OCI-LY7 (cell line): Measurements from ENCODE around the gene MKNK1. TPM values are rescaled to one million over a fixed set of nuclear protein-coding genes. Genes with fewer than 3 reads are reported as not detected.

Source experiments
- BruUV-seq: library from RNA; stranded (reverse); fragments of 400-500 nt; replicated peaks from 2 replicates; lab custom pipeline; 2021; lab: Mats Ljungman, UMichigan
- CTCF ChIA-PET: fragments of 300-600 bp; sonication (Branson Sonifier 250); formaldehyde crosslinking; loops from one replicate; lab custom pipeline; 2022; ENCODE audit warnings: antibody characterized with exemption; ENCODE audit not compliant: unreplicated experiment; lab: Charles Lee
- POLR2A ChIA-PET: fragments of 300-600 bp; sonication (Branson Sonifier 250); formaldehyde crosslinking; loops from one replicate; lab custom pipeline; 2022; ENCODE audit warnings: antibody characterized with exemption; lab: Charles Lee
- DNase-seq: peaks from one replicate; pipeline ENCODE4 v3.0.0-alpha.2; 2015; ENCODE audit warnings: low spot score
- H2AFZ ChIP-seq: fragments of 200-600 bp; sonication (generic), shearing (Covaris generic); 2 replicates; pipeline ENCODE4 v1.6.1; 2014; ENCODE audit warnings: mild to moderate bottlenecking, antibody characterized with exemption, low read length, moderate library complexity
- H3K27ac ChIP-seq: fragments of 200-600 bp; sonication (generic); 2 replicates; pipeline ENCODE4 v1.5.1; 2014; ENCODE audit warnings: mixed run types, low read depth, mild to moderate bottlenecking, moderate library complexity, low read length, inconsistent platforms; ENCODE audit not compliant: poor library complexity, severe bottlenecking
- H3K36me3 ChIP-seq: fragments of 200-600 bp; sonication (generic); 2 replicates; pipeline ENCODE4 v1.6.1; 2014; ENCODE audit warnings: mild to moderate bottlenecking, antibody characterized with exemption, low read length, moderate library complexity, mixed read lengths; ENCODE audit not compliant: insufficient read depth
- H3K4me1 ChIP-seq: fragments of 200-600 bp; sonication (generic); 2 replicates; pipeline ENCODE4 v1.5.1; 2014; ENCODE audit warnings: mild to moderate bottlenecking, low read length; ENCODE audit not compliant: insufficient read depth, poor library complexity, severe bottlenecking
- H3K4me2 ChIP-seq: fragments of 200-600 bp; sonication (generic); 2 replicates; pipeline ENCODE4 v1.6.1; 2014; ENCODE audit warnings: mild to moderate bottlenecking, low read length
- H3K4me3 ChIP-seq: fragments of 200-600 bp; sonication (generic); 2 replicates; pipeline ENCODE4 v1.5.1; 2014; ENCODE audit warnings: mild to moderate bottlenecking, low read depth, low read length; ENCODE audit not compliant: poor library complexity, severe bottlenecking
- H3K79me2 ChIP-seq: fragments of 200-600 bp; sonication (generic); 2 replicates; pipeline ENCODE4 v1.6.1; 2016; ENCODE audit warnings: low read depth, mild to moderate bottlenecking, low read length, moderate library complexity, mixed read lengths; ENCODE audit not compliant: insufficient read depth
- H3K9me2 ChIP-seq: fragments of 200-600 bp; sonication (generic); 2 replicates; pipeline ENCODE4 v1.6.1; 2016; ENCODE audit warnings: mild to moderate bottlenecking, low read length, mixed read lengths; ENCODE audit not compliant: insufficient read depth
- H3K9me3 ChIP-seq: fragments of 200-600 bp; sonication (generic); 2 replicates; pipeline ENCODE4 v1.6.1; 2014; ENCODE audit warnings: mild to moderate bottlenecking, mixed run types, low read length, mixed read lengths
- H4K20me1 ChIP-seq: fragments of 200-600 bp; sonication (generic); 2 replicates; pipeline ENCODE4 v1.6.1; 2014; ENCODE audit warnings: mild to moderate bottlenecking, antibody characterized with exemption, low read length, moderate library complexity, mixed read lengths; ENCODE audit not compliant: insufficient read depth
- CTCF ChIP-seq: fragments of 200-600 bp; sonication (generic); conservative IDR thresholded peaks from 2 replicates; pipeline ENCODE4 v1.5.1; 2014; ENCODE audit warnings: mild to moderate bottlenecking, antibody characterized with exemption, low read length, moderate library complexity, mixed read lengths
- EZH2phosphoT487 ChIP-seq: fragments of 200-600 bp; sonication (generic); IDR thresholded peaks from 2 replicates; pipeline ENCODE4 v1.6.1; 2018; ENCODE audit warnings: low read depth, borderline replicate concordance, mild to moderate bottlenecking, mixed run types, antibody characterized with exemption, low read length, moderate library complexity, mixed read lengths
- intact Hi-C: fragments of 100-400 bp; cut with micrococcal nuclease; formaldehyde crosslinking; loops from one replicate; pipeline ENCODE4 v1.10.0; 2022; ENCODE audit not compliant: unreplicated experiment
- total RNA-seq, 2 experiments: library from RNA; depleted of rRNA in 1 of 2; stranded (reverse); fragments of >200 nt in 1 of 2; shearing (Covaris generic) in 1 of 2; gene quantifications; 2 replicates each; pipeline ENCODE4 v1.2.3, GENCODE V29; 2014 to 2022

The MKNK1 gene
- total RNA-seq, 2 experiments from 2014 or later = 11.5 to 24.0 TPM

GRCh38 chr1:46532095-46532494 lies 72.0 kb downstream of the MKNK1 start:
- no peak for DNase-seq
- no peaks in the 10 kb centered on the region for H3K79me2 ChIP-seq
- no peaks in the 10 kb centered on the region for H3K9me2 ChIP-seq
- no TSS peak for BruUV-seq
- H2AFZ ChIP-seq = no peak overlapping the region
- H3K9me3 ChIP-seq = no peaks in the 10 kb centered on the region
- no peak overlapping the region for H3K4me2 ChIP-seq
- no peak overlapping the region for H3K4me3 ChIP-seq
- H3K27ac ChIP-seq = no peak overlapping the region
- no peak for TF ChIP-seq EZH2phosphoT487
- no peak for TF ChIP-seq CTCF
- intact Hi-C loops = no loop called here
- H4K20me1 ChIP-seq = no peaks in the 10 kb centered on the region
- POLR2A ChIA-PET = no interaction called here
- no peaks in the 10 kb centered on the region for H3K36me3 ChIP-seq
- CTCF ChIA-PET = no interaction called here
- H3K4me1 ChIP-seq = no peaks in the 10 kb centered on the region

- ChIA-PET POLR2A (no interaction called here), CTCF (no interaction called here)
- H3K36me3 ChIP-seq = no peaks in the 10 kb centered on the region
- no peak for DNase-seq
- no peak overlapping the region for H3K4me3 ChIP-seq
- H3K4me2 ChIP-seq = no peak overlapping the region
- no peaks in the 10 kb centered on the region for H3K9me2 ChIP-seq
- no peak overlapping the region for H3K27ac ChIP-seq
- no peak overlapping the region for H2AFZ ChIP-seq
- TF ChIP-seq EZH2phosphoT487 (no peak), CTCF (no peak)
- BruUV-seq = no TSS peak
- no peaks in the 10 kb centered on the region for H4K20me1 ChIP-seq
- no peaks in the 10 kb centered on the region for H3K79me2 ChIP-seq
- intact Hi-C loops = no loop called here
- no peaks in the 10 kb centered on the region for H3K4me1 ChIP-seq
- no peaks in the 10 kb centered on the region for H3K9me3 ChIP-seq
These were observed 73.2 kb downstream of the MKNK1 start for GRCh38 chr1:46530791-46531409.

GRCh38 chr1:46530311-46530710 lies 73.8 kb downstream of the MKNK1 start:
- Histone ChIP-seq H3K36me3 (no peaks in the 10 kb centered on the region), H3K4me1 (no peaks in the 10 kb centered on the region), H4K20me1 (no peaks in the 10 kb centered on the region), H3K27ac (no peak overlapping the region), H3K79me2 (no peaks in the 10 kb centered on the region), H3K9me3 (no peaks in the 10 kb centered on the region), H2AFZ (no peak overlapping the region), H3K4me3 (no peak overlapping the region), H3K4me2 (no peak overlapping the region), H3K9me2 (no peaks in the 10 kb centered on the region)
- POLR2A ChIA-PET = no interaction called here
- CTCF ChIA-PET = interaction anchor here (1.8 kb wide), 1 partner anchor 53 kb away, joined by 6 read pairs; no protein-coding TSS in a partner anchor
- TF ChIP-seq EZH2phosphoT487 = no peak
- no peak for DNase-seq
- intact Hi-C loops = no loop called here
- no TSS peak for BruUV-seq
